WERI-Rb-1 (cell line): ENCODE measurements around the gene CD33.

ENCODE experiments used
- DNase-seq: peaks from one replicate; pipeline ENCODE4 v3.0.0-alpha.2; 2020
- H3K27ac ChIP-seq: fragments of 250-450 bp; sonication (Bioruptor Pico); 2 replicates; pipeline ENCODE4 v1.5.1; 2020; ENCODE audit warnings: mild to moderate bottlenecking, moderate library complexity
- H3K27me3 ChIP-seq: fragments of 250-450 bp; sonication (Bioruptor Pico); 2 replicates; pipeline ENCODE4 v1.5.1; 2021; ENCODE audit warnings: mild to moderate bottlenecking, low read depth, moderate library complexity; ENCODE audit not compliant: insufficient read depth, severe bottlenecking
- H3K36me3 ChIP-seq: fragments of 250-450 bp; sonication (Bioruptor Pico); 2 replicates; pipeline ENCODE4 v1.5.1; 2020; ENCODE audit warnings: mild to moderate bottlenecking, moderate library complexity
- H3K4me3 ChIP-seq: 2 replicates; pipeline ENCODE4 v1.5.1; 2011; ENCODE audit warnings: low read depth, mild to moderate bottlenecking, control low read depth, low read length
- H3K9me3 ChIP-seq: fragments of 250-450 bp; sonication (Bioruptor Pico); 2 replicates; pipeline ENCODE4 v1.5.1; 2021; ENCODE audit warnings: mild to moderate bottlenecking, moderate library complexity; ENCODE audit not compliant: severe bottlenecking
- CTCF ChIP-seq: IDR thresholded peaks from 2 replicates; pipeline ENCODE4 v1.5.1; 2011; ENCODE audit warnings: low read depth, mild to moderate bottlenecking, control low read depth, inconsistent platforms, low read length

Gene CD33

GRCh38 chr19:51285682-51286081 lies 60.8 kb downstream of the CD33 start:
- peaks cover 9% of the 10 kb centered on the region for H3K9me3 ChIP-seq
- no peaks in the 10 kb centered on the region for H3K36me3 ChIP-seq
- peaks cover 84% of the 10 kb centered on the region for H3K27me3 ChIP-seq
- no peak overlapping the region for H3K4me3 ChIP-seq
- no peak overlapping the region for H3K27ac ChIP-seq
- no peak for TF ChIP-seq CTCF
- no peak for DNase-seq
